Hair follicle dermal papilla cell (primary cell): ENCODE data around the gene ANGPTL7. TPM values are rescaled to one million over a fixed set of nuclear protein-coding genes. Genes with fewer than 3 reads are reported as not detected.

Experiments used
- small RNA-seq: library from RNA; depleted of rRNA; stranded (forward); fragments of <200 nt; gene quantifications from one replicate; pipeline ENCODE3, GENCODE V24; 2012
- total RNA-seq: library from RNA; depleted of rRNA; stranded (reverse); fragments of >200 nt; gene quantifications from 2 replicates; pipeline ENCODE4 v1.2.3, GENCODE V29; 2012

ANGPTL7 gene
- total RNA-seq = under 0.01 and 0.12 TPM in 2 replicates

GRCh38 chr1:11188858-11189451 is at the start of gene ANGPTL7:
Gene ANGPTL7 (plus strand): TSS chr1:11189355. CDS start chr1:11189580, 225 bp downstream.

Small RNAs within 50 kb of the gene (small RNA-seq; reads per million reads assigned to genes)
- gene RNU6-291P = not detected
- gene RNU6-537P = not detected
- gene RPL39P6 = not detected

Other genes with a start within 250 kb of the ANGPTL7 start
- 42.2 and 44.0 TPM in 2 replicates for gene TARDBP, start 176.7 kb upstream of the ANGPTL7 start, total RNA-seq
- gene MASP2, start 142.1 kb upstream of the ANGPTL7 start, total RNA-seq = not detected in 2 replicates
- gene SRM, start 129.3 kb upstream of the ANGPTL7 start, total RNA-seq = 30.8 and 35.8 TPM in 2 replicates
- gene EXOSC10, start 89.5 kb upstream of the ANGPTL7 start, total RNA-seq = 58.7 and 67.2 TPM in 2 replicates
- 41.3 and 49.5 TPM in 2 replicates for gene MTOR, start 73.2 kb downstream of the ANGPTL7 start, total RNA-seq
- gene UBIAD1, start 83.8 kb downstream of the ANGPTL7 start, total RNA-seq = 10.1 and 14.1 TPM in 2 replicates